Panc1 (cell line): ENCODE measurements around the gene VEGFD. TPM values are rescaled to one million over a fixed set of nuclear protein-coding genes. Genes with fewer than 3 reads are reported as not detected.

ENCODE experiments used
- ATAC-seq: fragments of 200-7000 bp; cut with Tn5 transposase; 2 replicates; pipeline ENCODE4 v1.9.1; 2020; ENCODE audit warnings: mild to moderate bottlenecking, moderate library complexity
- BruUV-seq: library from RNA; stranded (reverse); fragments of 400-500 nt; replicated peaks from 2 replicates; lab custom pipeline; 2021; lab: Mats Ljungman, UMichigan
- CTCF ChIA-PET: fragments of 300-600 bp; sonication (Branson Sonifier 250); formaldehyde crosslinking; loops from one replicate; lab custom pipeline; 2022; ENCODE audit warnings: antibody characterized with exemption; lab: Charles Lee
- POLR2A ChIA-PET: fragments of 300-600 bp; sonication (Branson Sonifier 250); formaldehyde crosslinking; loops from one replicate; lab custom pipeline; 2022; ENCODE audit warnings: antibody characterized with exemption; lab: Charles Lee
- DNase-seq: peaks from one replicate; pipeline ENCODE4 v3.0.0-alpha.2; 2010; ENCODE audit warnings: low read depth, low spot score
- H3K27ac ChIP-seq: 2 replicates; pipeline ENCODE4 v1.5.1; 2011; ENCODE audit warnings: mild to moderate bottlenecking, low read length, inconsistent platforms
- H3K27me3 ChIP-seq: fragments of 200-500 bp; sonication (Bioruptor generic); 2 replicates; pipeline ENCODE4 v1.6.0; 2014; ENCODE audit warnings: low read length, inconsistent platforms; ENCODE audit not compliant: control insufficient read depth, insufficient read depth
- H3K36me3 ChIP-seq: fragments of 200-500 bp; sonication (Bioruptor generic); 2 replicates; pipeline ENCODE4 v1.5.1; 2014; ENCODE audit warnings: inconsistent platforms, mild to moderate bottlenecking, low read length, moderate library complexity; ENCODE audit not compliant: control insufficient read depth, insufficient read depth
- H3K4me1 ChIP-seq: 2 replicates; pipeline ENCODE4 v1.5.1; 2011; ENCODE audit warnings: inconsistent platforms, mild to moderate bottlenecking, low read length, moderate library complexity; ENCODE audit not compliant: control insufficient read depth, insufficient read depth
- H3K4me3 ChIP-seq, 2 experiments: 2 replicates each; pipeline ENCODE4 v1.5.1; 2011 to 2012; ENCODE audit warnings: low read depth in 2 of 2, low read length in 2 of 2, mild to moderate bottlenecking in 2 of 2, inconsistent platforms in 1 of 2, moderate library complexity in 1 of 2
- H3K9me3 ChIP-seq: fragments of 200-500 bp; sonication (Bioruptor generic); 2 replicates; pipeline ENCODE4 v1.5.1; 2014; ENCODE audit warnings: low read depth, mild to moderate bottlenecking, inconsistent platforms, low read length, moderate library complexity; ENCODE audit not compliant: control insufficient read depth, insufficient read depth
- POLR2AphosphoS5 ChIP-seq: IDR thresholded peaks from 2 replicates; pipeline ENCODE4 v1.6.1; 2012; ENCODE audit warnings: mild to moderate bottlenecking, low read depth, low read length, moderate library complexity
- REST ChIP-seq, 2 experiments: IDR thresholded peaks; 2 replicates each; pipeline ENCODE4 v1.6.1; 2011 to 2012; ENCODE audit warnings: low read depth in 2 of 2, control low read depth in 1 of 2, low read length in 1 of 2, mild to moderate bottlenecking in 1 of 2, moderate library complexity in 1 of 2; ENCODE audit not compliant: insufficient read depth in 1 of 2
- SIN3A ChIP-seq: IDR thresholded peaks from 2 replicates; pipeline ENCODE4 v1.6.1; 2012; ENCODE audit warnings: low read depth, mild to moderate bottlenecking, low read length, moderate library complexity, borderline replicate concordance; ENCODE audit not compliant: insufficient read depth
- TCF7L2 ChIP-seq: IDR thresholded peaks from 2 replicates; pipeline ENCODE4 v1.6.1; 2011; ENCODE audit warnings: mild to moderate bottlenecking, low read depth, low read length, inconsistent platforms
- in situ Hi-C: cut with HindIII; loops from 2 replicates; pipeline ENCODE4 v1.10.0; 2016; ENCODE audit warnings: low sequenced_read_pairs, low pct_unique_long_range_greater_than_20kb
- intact Hi-C: fragments of 100-400 bp; cut with micrococcal nuclease; formaldehyde crosslinking; loops from one replicate; pipeline ENCODE4 v1.10.0; 2022; ENCODE audit not compliant: unreplicated experiment
- total RNA-seq: library from RNA; stranded (reverse); gene quantifications from one replicate; pipeline ENCODE4 v1.2.1, GENCODE V29; 2021; ENCODE audit not compliant: unreplicated experiment
- TF ChIP-seq, protein P1 (sequence below): fragments of 450-650 bp; IDR thresholded peaks from 2 replicates; pipeline ENCODE4 v1.5.1; 2017; ENCODE audit warnings: mild to moderate bottlenecking

The VEGFD gene
- total RNA-seq, 1 experiment from 2014 or later: not detected

DNA sequence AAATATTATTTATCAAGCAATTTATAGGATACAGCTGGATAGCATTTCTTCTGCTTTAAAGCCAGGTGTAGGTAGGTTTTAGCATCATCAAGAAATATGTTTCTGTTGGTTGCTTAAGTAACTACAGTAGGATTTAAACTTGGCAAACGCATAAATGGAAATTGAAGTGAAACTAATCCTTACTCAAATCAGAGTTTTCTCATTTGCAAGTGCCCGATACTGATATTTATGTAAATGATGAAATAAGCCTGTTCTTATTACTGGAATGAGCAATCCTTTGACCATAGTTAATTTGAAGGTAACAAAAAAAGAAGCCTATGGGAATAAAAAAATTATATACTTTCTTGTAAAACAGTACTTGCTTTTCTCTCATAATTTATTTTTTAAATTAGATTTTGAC lies 25.7 kb downstream of the VEGFD start:
- in situ Hi-C loops: no loop called here
- ATAC-seq: no peak
- Histone ChIP-seq H3K36me3 (no peaks in the 10 kb centered on the region), H3K4me3 (no peak overlapping the region), H3K9me3 (no peaks in the 10 kb centered on the region), H3K27me3 (no peaks in the 10 kb centered on the region), H3K27ac (no peak overlapping the region), H3K4me1 (no peaks in the 10 kb centered on the region)
- no peak for TF ChIP-seq SIN3A
- CTCF ChIA-PET: no interaction called here
- no TSS peak for BruUV-seq
- POLR2A ChIA-PET: no interaction called here
- intact Hi-C loops: no loop called here
- DNase-seq: no peak

- ChIA-PET POLR2A (interaction anchor here (0.6 kb wide), 1 partner anchor 87 kb away, joined by 3 read pairs; the partner anchor contains the start of gene ASB9), CTCF (no interaction called here)
- no TSS peak for BruUV-seq
These were observed 27.8 kb downstream of the VEGFD start for GRCh38 chrX:15356444-15356843.

More at GRCh38 chrX:15356444-15356843, 27.8 kb downstream of the VEGFD start:
- Histone ChIP-seq H3K27me3 (no peaks in the 10 kb centered on the region), H3K36me3 (no peaks in the 10 kb centered on the region), H3K4me3 (no peak overlapping the region), H3K27ac (no peak overlapping the region), H3K9me3 (no peaks in the 10 kb centered on the region), H3K4me1 (no peaks in the 10 kb centered on the region)
- ATAC-seq (no peak), DNase-seq (no peak)
- intact Hi-C loops (no loop called here), in situ Hi-C loops (no loop called here)
- TF ChIP-seq TCF7L2: no peak
- TF ChIP-seq, protein P1, sequence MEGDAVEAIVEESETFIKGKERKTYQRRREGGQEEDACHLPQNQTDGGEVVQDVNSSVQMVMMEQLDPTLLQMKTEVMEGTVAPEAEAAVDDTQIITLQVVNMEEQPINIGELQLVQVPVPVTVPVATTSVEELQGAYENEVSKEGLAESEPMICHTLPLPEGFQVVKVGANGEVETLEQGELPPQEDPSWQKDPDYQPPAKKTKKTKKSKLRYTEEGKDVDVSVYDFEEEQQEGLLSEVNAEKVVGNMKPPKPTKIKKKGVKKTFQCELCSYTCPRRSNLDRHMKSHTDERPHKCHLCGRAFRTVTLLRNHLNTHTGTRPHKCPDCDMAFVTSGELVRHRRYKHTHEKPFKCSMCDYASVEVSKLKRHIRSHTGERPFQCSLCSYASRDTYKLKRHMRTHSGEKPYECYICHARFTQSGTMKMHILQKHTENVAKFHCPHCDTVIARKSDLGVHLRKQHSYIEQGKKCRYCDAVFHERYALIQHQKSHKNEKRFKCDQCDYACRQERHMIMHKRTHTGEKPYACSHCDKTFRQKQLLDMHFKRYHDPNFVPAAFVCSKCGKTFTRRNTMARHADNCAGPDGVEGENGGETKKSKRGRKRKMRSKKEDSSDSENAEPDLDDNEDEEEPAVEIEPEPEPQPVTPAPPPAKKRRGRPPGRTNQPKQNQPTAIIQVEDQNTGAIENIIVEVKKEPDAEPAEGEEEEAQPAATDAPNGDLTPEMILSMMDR: no peak
- no peak for TF ChIP-seq SIN3A
- no peak for TF ChIP-seq POLR2AphosphoS5
- no peak for TF ChIP-seq REST (IDR thresholded peaks at IDR 0.05; ENCODE audit: insufficient read depth in 1 of 2, low read depth in 2 of 2, low read length in 1 of 2)
